T-helper 1 cell treated with Interleukin-12 subunit alpha and Interleukin-12 subunit beta and Interleukin-4 antibody, amounts not matched to agents 30 ng/mL and 1 ng/mL, for 36 hours (primary cell): ENCODE data around the gene KLK2. TPM values are rescaled to one million over a fixed set of nuclear protein-coding genes. Genes with fewer than 3 reads are reported as not detected.

Experiments
- intact Hi-C: fragments of 100-400 bp; cut with micrococcal nuclease; formaldehyde crosslinking; loops from one replicate; pipeline ENCODE4 v1.15.1; 2024
- total RNA-seq: library from RNA; stranded (reverse); gene quantifications from 2 replicates; pipeline ENCODE4 v1.2.3, GENCODE V29; 2022

The KLK2 gene
- 0.24 TPM in 1 of 2 replicates, not detected in the other for total RNA-seq

GRCh38 chr19:50873056-50873455 is at the start of gene KLK2:
Gene KLK2 (plus strand): TSS chr19:50873439. CDS start chr19:50873474, 35 bp downstream.
- intact Hi-C loops, result no loop called here

- intact Hi-C loops, result no loop called here
These were observed 46.6 kb upstream of the KLK2 start for GRCh38 chr19:50826492-50827240.

DNA sequence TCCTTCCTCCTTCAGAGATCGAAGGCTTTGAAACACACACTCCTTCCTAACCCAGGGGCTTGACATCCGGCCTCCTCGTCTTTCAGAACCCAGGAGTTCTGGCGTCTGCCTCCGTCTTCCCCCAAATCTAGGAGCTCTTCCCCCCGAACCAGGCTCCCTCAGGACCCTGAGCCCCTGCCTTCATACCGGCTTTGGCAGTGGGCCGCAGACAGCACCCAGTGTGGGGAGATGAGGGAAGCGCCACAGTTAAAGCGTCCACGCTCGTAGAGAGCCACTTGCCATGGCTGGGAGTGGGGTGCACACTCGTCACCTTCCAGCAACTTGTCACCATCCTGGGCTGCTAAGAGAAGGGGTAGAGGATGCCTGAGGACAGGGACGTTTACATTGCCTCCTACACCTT is 45.8 kb upstream of the KLK2 start:
- intact Hi-C loops, result no loop called here

DNA sequence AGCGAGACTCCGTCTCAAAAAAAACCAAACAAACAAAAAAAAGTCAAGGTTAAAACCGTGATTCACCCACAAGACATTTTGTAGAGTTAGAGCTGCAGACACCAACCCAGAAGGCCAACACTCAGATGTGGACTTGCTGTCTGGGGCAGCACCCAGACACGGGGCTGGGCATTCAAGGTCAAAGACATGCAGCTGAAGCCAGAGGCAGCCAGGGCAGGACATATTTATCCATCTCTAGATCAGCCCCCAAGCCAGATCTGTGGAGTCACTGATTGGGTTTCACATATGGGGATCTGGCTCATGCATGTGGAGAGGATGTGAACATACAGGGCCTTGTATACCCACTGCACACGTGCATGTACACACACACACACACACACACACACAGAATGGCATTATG is 43.4 kb upstream of the KLK2 start:
- intact Hi-C loops, result no loop called here

DNA sequence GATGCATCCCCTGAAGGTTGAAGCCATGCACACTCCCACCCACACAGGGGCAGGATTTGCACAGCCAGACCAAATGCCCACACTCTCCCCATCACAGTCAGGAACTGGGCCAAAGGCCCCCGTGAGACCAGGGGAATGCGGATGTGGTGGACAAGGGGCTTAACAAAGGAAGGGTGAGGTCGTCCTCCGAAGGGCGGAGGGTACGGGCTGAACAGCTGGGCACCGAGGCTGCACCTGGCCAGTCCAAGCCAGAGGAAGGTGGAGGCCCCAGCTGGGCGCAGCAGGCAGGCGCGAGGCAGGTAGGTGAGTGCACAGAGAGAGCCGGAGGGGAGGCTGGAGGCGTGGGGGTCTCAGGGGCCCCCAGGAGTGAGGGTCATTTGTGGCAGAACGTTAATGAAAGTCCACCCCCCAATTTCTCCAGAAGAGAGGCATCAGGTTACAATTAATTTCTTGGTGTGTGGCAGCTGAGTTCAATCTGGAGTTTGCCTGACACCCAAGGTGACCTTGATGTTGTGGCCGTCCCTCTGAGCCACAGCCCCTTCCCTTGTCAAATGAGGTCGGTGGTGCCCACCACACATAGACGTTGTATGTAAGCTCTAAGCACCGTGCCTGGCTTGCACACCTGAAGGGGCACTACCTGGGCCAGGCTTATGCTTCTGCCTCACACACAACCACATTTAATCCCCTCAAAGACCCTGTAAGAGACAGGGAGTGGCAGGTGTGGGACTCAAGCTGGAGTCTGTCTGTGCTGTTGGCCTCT is 42.8 kb upstream of the KLK2 start:
- intact Hi-C loops, result no loop called here

- intact Hi-C loops, result no loop called here
These were observed 42.2 kb upstream of the KLK2 start for GRCh38 chr19:50831026-50831396.

- intact Hi-C loops, result no loop called here
These were observed 40.6 kb upstream of the KLK2 start for GRCh38 chr19:50832666-50833065.

DNA sequence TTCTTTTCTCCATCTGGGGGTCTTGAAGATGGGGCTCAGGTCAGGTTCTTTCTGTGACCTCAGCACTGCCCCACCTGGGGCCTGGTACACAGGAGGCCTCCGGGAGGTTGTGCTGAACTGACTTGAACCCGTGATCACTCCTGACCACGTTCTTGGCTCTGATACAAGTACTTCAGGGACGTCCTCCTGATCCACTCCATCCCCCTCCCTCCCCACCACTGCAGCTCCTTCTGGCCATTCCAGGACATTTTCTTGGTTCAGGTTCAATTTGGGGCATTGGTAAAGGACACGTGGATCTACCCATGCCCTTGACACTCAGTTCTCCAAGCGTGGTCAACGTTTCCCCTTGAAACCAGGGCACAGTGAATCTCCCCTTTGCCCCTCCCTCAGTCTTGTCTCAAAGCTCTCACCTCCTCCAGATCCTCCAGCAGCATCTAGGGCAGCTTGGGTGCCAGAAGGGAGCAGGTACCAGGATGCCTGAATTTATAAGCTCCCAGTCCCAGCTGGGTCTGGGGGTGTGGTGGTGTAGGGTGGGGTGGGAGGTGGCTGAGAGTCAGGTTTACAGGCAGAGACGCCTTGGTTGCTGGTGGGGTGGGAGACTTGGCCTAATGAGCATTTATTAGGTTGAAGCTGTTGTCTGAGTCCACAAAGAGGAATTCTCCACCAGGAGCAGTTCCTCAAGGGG is 40.0 kb upstream of the KLK2 start, which contains the start of gene KLK15:
Gene KLK15, minus strand, starts transcription at position 458 of the 685 bp plus-strand sequence. CDS start 2,082 bp downstream, outside the sequence.
- intact Hi-C loops, result no loop called here

DNA sequence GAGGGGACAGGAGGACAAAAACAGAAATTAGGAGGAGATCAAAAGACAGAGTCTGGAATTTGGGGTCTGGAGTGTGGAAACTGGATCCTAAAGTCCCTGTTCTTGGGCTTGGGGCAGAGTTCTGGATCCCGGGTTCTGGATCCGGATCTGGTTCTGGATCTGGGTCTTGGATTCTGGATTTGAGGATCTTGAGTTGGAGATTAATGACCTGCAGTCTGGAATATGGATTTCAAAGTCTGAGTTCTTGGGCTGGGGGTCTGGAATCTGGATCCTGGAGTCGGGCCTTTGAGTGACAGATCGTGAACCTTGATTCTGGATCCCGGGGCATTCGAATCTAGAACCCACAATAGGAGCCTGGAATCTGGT is 39.5 kb upstream of the KLK2 start:
- intact Hi-C loops, result no loop called here

DNA sequence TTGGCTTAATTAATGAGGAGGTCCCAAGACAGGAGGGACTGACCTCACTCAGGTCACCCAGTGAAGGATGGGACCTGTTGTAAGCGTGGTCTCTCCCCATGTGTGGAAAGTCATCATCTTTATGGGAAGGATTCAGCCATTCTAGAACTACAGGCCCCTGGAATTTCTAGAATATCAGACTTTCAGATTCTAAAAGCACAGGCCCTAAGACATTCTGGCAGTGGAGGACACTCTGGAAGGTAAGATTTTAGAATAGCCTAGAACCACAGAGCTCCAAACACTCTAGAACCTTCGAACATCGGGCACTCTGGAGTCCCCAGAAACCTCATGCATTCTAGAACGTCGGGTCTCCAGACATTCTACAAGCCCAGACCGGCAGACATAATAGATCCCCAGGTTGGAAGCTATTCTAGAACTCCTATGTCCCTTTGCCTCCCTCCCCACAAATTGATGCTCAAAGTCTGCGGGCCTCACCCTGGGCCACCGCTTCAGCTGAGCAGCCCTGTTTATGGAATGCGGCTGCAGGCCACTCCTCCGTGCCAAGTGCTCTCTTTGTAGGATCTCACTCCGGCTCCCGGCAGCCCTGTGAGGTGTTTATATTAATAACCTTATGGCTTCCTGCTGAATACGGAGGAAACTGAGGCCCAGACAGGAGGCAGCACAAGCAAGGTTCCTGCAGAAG is 38.0 kb upstream of the KLK2 start:
- intact Hi-C loops, result loop anchor here (1.0 to 5.0 kb wide), 2 partner anchors 30 to 87 kb away; no protein-coding TSS in a partner anchor

DNA sequence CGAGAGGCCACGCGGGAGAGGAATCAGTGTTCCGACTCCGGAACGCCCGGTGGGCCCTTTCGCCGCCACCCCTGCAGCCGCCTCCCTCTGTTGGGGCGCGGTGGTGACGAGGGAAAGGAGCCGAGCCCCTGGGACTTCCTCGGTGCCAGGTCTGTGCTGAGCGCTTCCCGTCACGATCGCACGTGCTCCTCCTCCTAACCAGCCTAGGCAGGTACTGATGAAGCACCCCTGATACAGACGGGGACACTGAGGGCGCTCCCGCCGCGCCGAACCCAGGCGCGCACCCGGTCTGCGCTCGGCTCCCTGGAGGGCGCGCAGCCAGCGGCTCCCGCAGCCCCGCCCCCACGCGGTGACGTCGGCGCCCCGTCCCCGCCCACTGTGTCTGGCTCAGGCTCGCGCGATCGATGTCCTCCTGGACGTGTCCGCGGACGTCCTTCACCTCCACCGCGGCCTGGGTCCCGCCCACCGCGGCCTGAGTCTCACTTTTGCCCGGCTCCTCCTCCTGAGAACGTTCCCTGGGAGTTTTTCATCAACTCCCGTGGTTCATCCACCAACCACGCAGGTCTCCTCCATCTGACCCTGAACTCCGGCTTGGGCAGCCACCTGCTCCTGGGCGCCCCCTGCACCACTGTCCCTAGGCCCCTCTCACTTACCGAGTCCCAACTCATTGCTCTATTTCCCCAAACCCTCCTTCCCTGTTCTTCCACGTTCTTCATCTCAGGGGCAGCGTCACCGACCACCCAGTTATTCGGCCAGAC is 37.3 kb upstream of the KLK2 start:
- intact Hi-C loops, result loop anchor here (1.0 to 5.0 kb wide), 3 partner anchors 18 to 86 kb away; no protein-coding TSS in a partner anchor

GRCh38 chr19:50836543-50837195 is 36.6 kb upstream of the KLK2 start:
- intact Hi-C loops, result loop anchor here (1.0 to 5.0 kb wide), 2 partner anchors 18 to 86 kb away; no protein-coding TSS in a partner anchor

DNA sequence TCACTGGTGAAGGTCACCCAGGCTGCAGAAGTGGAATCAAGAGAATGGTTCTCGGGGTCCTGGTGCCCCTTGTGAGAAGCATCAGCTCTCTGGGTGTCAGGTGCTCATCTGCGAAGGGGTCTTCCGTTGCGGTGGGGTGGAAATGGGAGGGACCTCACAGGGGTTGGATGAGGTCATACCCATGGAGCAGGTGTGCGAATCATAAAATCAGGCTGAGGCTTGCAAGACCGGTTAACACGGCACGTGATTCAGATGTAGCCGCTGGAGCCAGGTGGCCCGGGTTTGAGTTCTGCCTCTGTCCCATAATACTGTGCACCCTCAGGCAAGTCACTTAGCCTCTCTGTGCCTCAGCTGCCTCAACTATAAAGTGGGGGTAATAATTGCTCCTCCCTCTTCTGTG is 35.9 kb upstream of the KLK2 start:
- intact Hi-C loops, result loop anchor here (5.0 kb wide), 1 partner anchor 85 kb away; no protein-coding TSS in a partner anchor

GRCh38 chr19:50838239-50838638 is 35.0 kb upstream of the KLK2 start:
- intact Hi-C loops, result loop anchor here (5.0 kb wide), 1 partner anchor 84 kb away; no protein-coding TSS in a partner anchor

- intact Hi-C loops, result loop anchor here (5.0 kb wide), 1 partner anchor 82 kb away; no protein-coding TSS in a partner anchor
These were observed 33.3 kb upstream of the KLK2 start for GRCh38 chr19:50839712-50840655.

- intact Hi-C loops, result no loop called here
These were observed 31.1 kb upstream of the KLK2 start for GRCh38 chr19:50842130-50842529.

- intact Hi-C loops, result no loop called here
These were observed 30.0 kb upstream of the KLK2 start for GRCh38 chr19:50843205-50843604.

GRCh38 chr19:50843701-50844221 is 29.5 kb upstream of the KLK2 start:
- intact Hi-C loops, result no loop called here
